ENCODE results near the gene PSMG4. TPM values are rescaled to one million over a fixed set of nuclear protein-coding genes. Genes with fewer than 3 reads are reported as not detected.

Gene PSMG4
- total RNA-seq, 1 donor from 2014 or later: 24.1 TPM

DNA sequence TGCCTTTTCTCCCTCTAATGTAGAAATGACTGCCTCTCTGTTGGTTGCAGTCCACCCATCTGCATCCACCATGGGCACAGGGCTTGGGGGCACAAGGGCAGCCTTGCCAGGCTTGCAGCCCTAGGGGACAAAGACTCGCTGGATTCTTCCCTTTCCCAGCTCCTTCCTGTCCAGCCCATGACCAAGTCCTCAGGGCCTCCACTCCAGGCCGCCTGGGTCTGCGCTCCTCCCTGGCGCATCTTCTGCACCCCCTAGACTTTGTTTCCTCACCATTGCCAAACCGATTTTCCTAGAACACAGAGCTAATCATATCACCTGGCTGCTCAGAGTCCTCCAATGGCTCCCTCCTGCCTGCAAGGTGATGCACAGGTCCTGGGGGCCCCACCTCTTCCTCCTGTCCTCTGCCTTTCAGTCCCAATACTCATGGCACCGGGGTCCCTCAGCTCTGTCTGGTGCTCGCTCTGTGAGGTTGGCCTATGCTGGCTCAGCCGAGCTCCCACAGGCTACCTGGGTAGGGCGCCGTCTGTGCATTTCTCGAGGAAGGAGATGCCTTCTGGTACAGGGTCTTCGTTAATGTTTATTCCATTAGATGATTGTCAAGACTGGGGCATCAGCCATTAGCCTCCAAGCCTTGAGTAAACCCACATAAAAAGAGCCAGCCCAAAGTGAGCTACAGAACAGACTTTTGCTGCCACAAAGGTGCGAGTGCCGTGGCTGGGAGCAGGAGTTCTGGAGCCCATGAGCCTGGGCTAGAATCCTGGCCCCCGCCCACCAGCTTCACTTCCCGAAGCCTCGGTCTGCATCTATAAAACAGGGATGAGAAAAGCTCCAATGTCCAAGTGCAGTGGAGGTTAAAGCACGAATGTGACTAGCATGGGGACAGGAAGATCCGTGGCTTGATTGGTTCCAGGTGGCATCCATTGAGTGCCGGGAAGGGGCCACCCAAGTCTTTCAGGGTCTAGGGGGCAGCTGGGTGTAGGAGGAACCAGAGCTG lies 17.7 kb downstream of the PSMG4 start:
- Mint-ChIP-seq H3K4me3 (no peak overlapping the region), H3K9me3 (no peaks in the 10 kb centered on the region), H3K27ac (no peak overlapping the region), H3K36me3 (peaks cover 16% of the 10 kb centered on the region), H3K4me1 (ENCODE audit: unreplicated experiment) (peaks cover 16% of the 10 kb centered on the region), H3K27me3 (no peaks in the 10 kb centered on the region)
- DNase-seq (ENCODE audit: extremely low spot score, unreplicated experiment): no peak
- TF ChIP-seq, protein P1, sequence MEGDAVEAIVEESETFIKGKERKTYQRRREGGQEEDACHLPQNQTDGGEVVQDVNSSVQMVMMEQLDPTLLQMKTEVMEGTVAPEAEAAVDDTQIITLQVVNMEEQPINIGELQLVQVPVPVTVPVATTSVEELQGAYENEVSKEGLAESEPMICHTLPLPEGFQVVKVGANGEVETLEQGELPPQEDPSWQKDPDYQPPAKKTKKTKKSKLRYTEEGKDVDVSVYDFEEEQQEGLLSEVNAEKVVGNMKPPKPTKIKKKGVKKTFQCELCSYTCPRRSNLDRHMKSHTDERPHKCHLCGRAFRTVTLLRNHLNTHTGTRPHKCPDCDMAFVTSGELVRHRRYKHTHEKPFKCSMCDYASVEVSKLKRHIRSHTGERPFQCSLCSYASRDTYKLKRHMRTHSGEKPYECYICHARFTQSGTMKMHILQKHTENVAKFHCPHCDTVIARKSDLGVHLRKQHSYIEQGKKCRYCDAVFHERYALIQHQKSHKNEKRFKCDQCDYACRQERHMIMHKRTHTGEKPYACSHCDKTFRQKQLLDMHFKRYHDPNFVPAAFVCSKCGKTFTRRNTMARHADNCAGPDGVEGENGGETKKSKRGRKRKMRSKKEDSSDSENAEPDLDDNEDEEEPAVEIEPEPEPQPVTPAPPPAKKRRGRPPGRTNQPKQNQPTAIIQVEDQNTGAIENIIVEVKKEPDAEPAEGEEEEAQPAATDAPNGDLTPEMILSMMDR (conservative IDR thresholded peaks at IDR 0.05): no peak

DNA sequence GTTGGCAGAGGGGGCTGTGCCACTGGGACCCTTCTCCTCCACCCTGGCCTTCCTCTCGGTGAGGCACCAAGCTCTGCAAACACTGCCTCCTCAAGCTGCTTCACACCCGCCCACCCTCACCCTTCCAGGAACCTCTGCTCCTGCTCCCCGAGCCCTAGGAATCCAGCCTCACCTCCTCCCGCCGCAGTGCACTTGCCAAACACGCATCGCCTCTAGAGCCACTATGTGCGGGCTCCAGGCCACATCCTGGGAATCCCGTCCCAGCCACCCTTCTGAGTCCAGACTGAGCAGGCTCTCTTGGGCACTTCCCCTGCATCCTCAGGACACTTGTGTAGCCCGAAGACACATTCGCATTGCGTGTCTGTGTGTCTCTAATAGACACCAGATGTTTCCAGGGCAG lies 18.5 kb downstream of the PSMG4 start:
- Mint-ChIP-seq H3K27ac (peak overlapping the region; percentile 39), H3K36me3 (peaks cover 8% of the 10 kb centered on the region), H3K4me3 (no peak overlapping the region), H3K9me3 (no peaks in the 10 kb centered on the region), H3K4me1 (ENCODE audit: unreplicated experiment) (peaks cover 24% of the 10 kb centered on the region), H3K27me3 (no peaks in the 10 kb centered on the region)
- TF ChIP-seq, protein P1 (conservative IDR thresholded peaks at IDR 0.05): no peak
- no peak for DNase-seq (ENCODE audit: extremely low spot score, unreplicated experiment)

DNA sequence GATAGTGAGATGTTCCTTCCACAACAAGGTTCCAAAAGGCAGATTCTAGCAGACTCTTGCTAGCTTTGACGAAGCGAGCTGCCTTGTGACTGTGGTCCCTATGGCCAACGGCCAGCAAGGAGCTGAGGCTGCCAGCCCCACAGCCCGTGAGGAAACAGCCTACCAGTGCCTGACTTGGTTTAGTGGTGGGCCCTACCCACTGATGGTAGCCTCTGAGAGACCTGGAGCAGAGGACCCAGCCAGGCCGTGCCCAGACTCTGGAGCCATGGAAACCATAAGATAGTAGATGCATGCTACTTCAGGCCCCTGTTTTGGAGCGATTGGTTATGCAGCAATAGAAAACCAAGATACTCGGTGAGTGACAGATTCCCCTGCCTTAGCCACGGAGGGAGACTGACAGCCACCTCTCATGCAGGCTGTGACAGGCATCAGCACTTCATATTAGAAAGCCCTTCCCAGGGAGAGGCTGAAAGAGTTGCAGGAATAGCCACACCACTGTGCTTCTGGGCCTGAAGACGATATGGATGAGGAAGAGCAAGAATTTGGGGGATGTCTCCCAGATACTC lies 19.2 kb downstream of the PSMG4 start:
- TF ChIP-seq, protein P1 (conservative IDR thresholded peaks at IDR 0.05): no peak
- Mint-ChIP-seq H3K36me3 (peaks cover 12% of the 10 kb centered on the region), H3K27me3 (no peaks in the 10 kb centered on the region), H3K27ac (no peak overlapping the region), H3K4me1 (ENCODE audit: unreplicated experiment) (peaks cover 31% of the 10 kb centered on the region), H3K4me3 (no peak overlapping the region), H3K9me3 (no peaks in the 10 kb centered on the region)
- no peak for DNase-seq (ENCODE audit: extremely low spot score, unreplicated experiment)

DNA sequence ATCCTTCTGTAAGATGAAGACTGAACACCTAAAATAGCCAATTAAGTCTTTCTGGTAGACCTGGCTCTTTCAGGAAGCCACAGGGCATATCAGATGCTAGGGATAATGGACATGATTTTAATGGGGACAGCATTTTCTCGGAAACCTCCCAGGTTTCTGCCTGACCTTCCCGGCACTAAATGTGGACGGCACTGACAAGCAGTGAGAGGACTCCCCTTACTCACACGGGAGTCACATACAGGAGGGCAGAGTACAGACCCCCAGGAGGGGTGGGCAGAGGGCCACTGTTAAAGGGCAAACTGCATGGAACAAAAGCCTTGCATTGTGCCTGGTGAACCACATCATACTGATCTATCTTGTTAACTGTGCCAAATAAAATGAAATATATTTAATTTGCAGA lies 19.9 kb downstream of the PSMG4 start:
- Mint-ChIP-seq H3K9me3 (no peaks in the 10 kb centered on the region), H3K27me3 (no peaks in the 10 kb centered on the region), H3K4me1 (ENCODE audit: unreplicated experiment) (peaks cover 31% of the 10 kb centered on the region), H3K36me3 (peaks cover 14% of the 10 kb centered on the region), H3K27ac (no peak overlapping the region), H3K4me3 (no peak overlapping the region)
- DNase-seq (ENCODE audit: extremely low spot score, unreplicated experiment): no peak
- TF ChIP-seq, protein P1 (conservative IDR thresholded peaks at IDR 0.05): no peak

DNA sequence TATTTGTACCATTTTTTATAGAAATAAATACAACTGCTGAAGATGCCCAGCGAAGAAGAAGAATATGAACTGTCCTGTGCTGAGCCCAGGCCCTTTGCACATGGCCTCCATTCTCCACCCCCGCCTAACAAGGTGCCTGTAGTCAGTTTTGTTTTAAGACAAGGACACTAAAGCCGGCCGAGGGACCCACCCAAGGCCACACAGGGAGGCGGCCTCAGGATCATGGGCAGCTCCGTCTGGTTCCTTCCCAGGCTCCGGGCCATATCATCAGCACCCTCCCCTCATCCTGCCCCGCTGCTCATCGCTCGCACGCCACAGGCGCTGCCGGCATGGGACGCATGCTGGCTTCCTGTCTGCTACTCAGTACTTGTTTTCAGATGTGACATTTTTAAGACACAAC lies 21.3 kb downstream of the PSMG4 start:
- no peak for DNase-seq (ENCODE audit: extremely low spot score, unreplicated experiment)
- peaks cover 10% of the 10 kb centered on the region for H3K36me3 Mint-ChIP-seq
- peaks cover 31% of the 10 kb centered on the region for H3K4me1 Mint-ChIP-seq (ENCODE audit: unreplicated experiment)
- peak overlapping the region; percentile 0 for H3K4me3 Mint-ChIP-seq
- TF ChIP-seq, protein P1 (conservative IDR thresholded peaks at IDR 0.05): no peak
- H3K27me3 Mint-ChIP-seq: no peaks in the 10 kb centered on the region
- H3K27ac Mint-ChIP-seq: no peak overlapping the region
- H3K9me3 Mint-ChIP-seq: no peaks in the 10 kb centered on the region

Data from type B pancreatic cell (in vitro differentiated cells).